Duodenal mucosa (tissue), 2 donors: Measurements from ENCODE around the gene CD59.
A peak's percentile ranks its signal among the peaks of the same experiment; 100 is the strongest.

ENCODE experiments used
- H3K27ac ChIP-seq: one replicate; pipeline ENCODE4 v1.7.0; 2013; ENCODE audit warnings: low read depth, low read length
- H3K27me3 ChIP-seq, 2 donors: one replicate each; pipeline ENCODE4 v1.7.0; 2013; ENCODE audit warnings: low read length in 2 of 2, control low read depth in 1 of 2; ENCODE audit not compliant: insufficient read depth in 2 of 2, control insufficient read depth in 1 of 2
- H3K36me3 ChIP-seq, 2 donors: one replicate each; pipeline ENCODE4 v1.7.0; 2013; ENCODE audit warnings: low read length in 2 of 2, control low read depth in 1 of 2; ENCODE audit not compliant: insufficient read depth in 2 of 2, control insufficient read depth in 1 of 2
- H3K4me1 ChIP-seq, 2 donors: one replicate each; pipeline ENCODE4 v1.7.0; 2013; ENCODE audit warnings: low read length in 2 of 2, control low read depth in 1 of 2; ENCODE audit not compliant: insufficient read depth in 2 of 2, control insufficient read depth in 1 of 2
- H3K4me3 ChIP-seq, 2 donors: one replicate each; pipeline ENCODE4 v1.7.0; 2013; ENCODE audit warnings: low read length in 2 of 2, low read depth in 1 of 2
- H3K9ac ChIP-seq, 2 donors: one replicate each; pipeline ENCODE4 v1.7.0; 2013; ENCODE audit warnings: low read length in 2 of 2, low read depth in 1 of 2
- H3K9me3 ChIP-seq, 2 donors: one replicate each; pipeline ENCODE4 v1.7.0; 2013; ENCODE audit warnings: low read length in 2 of 2, control low read depth in 1 of 2; ENCODE audit not compliant: control insufficient read depth in 1 of 2

The CD59 gene

DNA sequence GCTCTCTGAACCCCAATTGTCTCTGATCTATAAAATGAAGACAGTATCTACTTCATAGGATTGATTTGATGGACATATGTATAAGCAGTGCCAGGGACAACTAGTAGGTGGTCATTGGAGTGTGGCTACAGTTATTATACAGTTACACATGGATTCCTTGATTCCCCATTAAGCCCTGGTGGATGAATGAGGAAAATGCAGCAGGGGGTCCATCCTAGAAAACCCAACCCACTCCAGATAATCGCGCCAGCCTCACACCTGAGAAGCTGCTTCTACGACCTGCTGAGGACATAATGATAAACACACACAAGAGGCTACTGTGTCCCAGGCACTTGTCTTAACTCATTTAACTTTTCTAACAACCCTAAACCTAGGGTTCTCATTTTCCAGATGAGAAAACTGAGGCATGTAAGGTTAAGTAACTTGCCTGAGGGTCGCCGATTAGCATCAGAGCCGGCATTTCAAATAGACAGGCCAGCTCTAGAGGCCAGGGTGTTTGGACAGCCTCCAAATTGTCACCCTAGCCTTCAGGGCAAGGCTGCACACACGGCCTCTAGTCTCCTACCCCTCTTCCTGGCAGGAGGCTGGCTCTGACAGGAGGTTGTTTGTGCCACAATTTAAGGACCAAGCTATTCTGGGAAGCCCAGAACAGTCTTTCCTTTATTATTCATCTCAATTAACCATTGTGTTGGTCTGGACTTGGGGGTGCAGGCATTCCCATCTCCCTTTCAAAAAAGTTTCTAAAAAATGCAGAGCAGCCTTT is 31.8 kb downstream of the CD59 start:
- H3K9ac ChIP-seq: no peak overlapping the region
- peaks cover 0 to 7% of the 10 kb centered on the region in 2 donors for H3K36me3 ChIP-seq

DNA sequence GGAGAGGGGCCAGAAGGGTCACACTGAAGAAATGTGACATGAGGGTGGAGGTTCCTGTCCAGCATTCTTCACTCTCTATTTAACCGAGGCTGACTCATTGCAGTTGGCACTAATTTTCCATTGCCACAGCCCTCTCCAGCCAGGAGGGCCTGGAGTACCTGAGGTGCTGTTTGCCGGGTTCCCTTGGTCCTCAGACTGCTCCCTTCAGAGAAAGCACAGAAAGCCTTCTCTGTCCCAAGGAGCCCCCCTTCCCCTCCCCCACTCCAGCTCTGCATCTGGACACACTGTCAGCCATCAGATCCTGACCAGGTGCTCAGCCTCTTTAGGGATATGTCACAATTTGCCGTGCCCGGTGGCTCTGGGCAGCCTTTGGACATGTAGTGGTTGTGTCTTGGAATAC is 32.4 kb downstream of the CD59 start:
- no peak overlapping the region for H3K9ac ChIP-seq
- H3K27ac ChIP-seq: peak overlapping the region; percentile 0
- H3K4me3 ChIP-seq: no peak overlapping the region
- H3K36me3 ChIP-seq: peaks cover 0 to 1% of the 10 kb centered on the region in 2 donors
- peaks cover 22 to 51% of the 10 kb centered on the region in 2 donors for H3K4me1 ChIP-seq
- H3K27me3 ChIP-seq: no peaks in the 10 kb centered on the region
- H3K9me3 ChIP-seq: no peaks in the 10 kb centered on the region

More for the DNA sequence above, 31.8 kb downstream of the CD59 start:
- Histone ChIP-seq H3K27ac (peak overlapping the region; percentile 0), H3K9me3 (no peaks in the 10 kb centered on the region), H3K4me1 (peaks cover 22 to 52% of the 10 kb centered on the region in 2 donors), H3K27me3 (no peaks in the 10 kb centered on the region), H3K4me3 (no peak overlapping the region)

DNA sequence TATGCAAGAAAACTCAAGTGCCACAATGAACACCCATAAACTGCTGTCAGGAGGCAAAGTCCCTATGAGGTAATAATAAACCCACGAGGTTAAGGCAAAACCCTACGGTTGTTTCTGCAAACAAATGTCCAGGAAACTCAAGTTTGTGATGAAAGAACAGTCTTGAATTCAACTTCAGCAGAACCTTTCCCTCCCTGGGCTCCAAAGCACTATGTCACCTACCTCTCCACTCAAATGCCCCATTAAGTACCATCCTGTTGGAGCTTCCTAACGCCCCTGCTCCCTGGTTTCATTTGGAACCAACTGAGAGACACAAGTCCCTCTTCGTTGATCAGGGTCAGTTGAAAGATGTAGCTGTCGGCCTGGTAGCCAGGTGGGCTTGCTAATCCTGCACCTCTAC is 33.0 kb downstream of the CD59 start:
- no peaks in the 10 kb centered on the region for H3K36me3 ChIP-seq
- H3K27ac ChIP-seq: peak overlapping the region; percentile 30
- H3K9ac ChIP-seq: no peak overlapping the region
- H3K4me1 ChIP-seq: peaks cover 22 to 51% of the 10 kb centered on the region in 2 donors
- no peaks in the 10 kb centered on the region for H3K27me3 ChIP-seq
- no peak overlapping the region for H3K4me3 ChIP-seq
- H3K9me3 ChIP-seq: no peaks in the 10 kb centered on the region

DNA sequence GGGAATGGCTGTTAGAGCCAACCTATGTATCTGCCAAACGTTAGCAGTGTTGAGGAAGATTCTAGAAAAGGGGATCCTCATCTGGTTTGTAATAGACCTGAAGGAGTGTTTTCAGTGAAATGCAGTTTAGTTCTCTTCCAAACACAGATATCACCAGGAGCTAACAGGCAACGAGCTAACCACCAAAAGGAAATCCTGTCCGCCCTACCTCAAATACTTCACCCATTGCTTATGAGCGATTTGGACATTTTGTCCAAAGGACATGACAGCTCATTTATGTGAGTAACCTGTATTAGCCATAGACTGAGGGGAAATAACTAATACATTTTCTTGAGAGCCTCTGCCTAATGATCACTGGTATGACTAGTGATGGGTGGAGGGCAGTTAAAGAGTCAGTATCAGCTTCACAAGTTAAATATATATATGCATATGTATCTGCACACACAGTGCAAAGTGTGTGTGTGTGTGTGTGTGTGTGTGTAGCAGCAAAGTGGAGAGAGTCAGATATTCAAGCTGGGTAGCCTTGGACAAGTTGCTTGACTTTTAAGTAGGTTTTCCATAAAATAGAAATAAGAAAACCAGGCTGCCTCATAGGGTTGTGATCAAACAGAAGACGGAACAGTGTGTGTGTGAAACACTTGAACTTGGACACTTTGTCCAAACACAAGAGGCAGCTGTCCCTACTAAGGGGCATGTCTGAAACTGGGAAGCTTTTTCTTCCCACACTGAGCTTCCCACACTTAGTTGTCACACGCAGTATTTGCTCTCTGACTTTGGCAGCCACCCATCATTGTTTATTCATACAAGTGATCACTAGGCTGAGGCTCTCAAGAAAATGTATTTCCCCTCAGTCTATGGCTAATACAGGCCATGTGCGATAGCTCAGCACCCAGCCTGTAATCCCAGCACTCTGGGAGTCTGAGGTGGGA is 34.7 kb downstream of the CD59 start:
- Histone ChIP-seq H3K27me3 (no peaks in the 10 kb centered on the region), H3K4me3 (peak overlapping the region; percentile 74 to 81), H3K4me1 (peaks cover 22 to 47% of the 10 kb centered on the region in 2 donors), H3K27ac (peak overlapping the region; percentile 83), H3K9ac (peak overlapping the region; percentile 68 to 75), H3K36me3 (no peaks in the 10 kb centered on the region), H3K9me3 (no peaks in the 10 kb centered on the region)

DNA sequence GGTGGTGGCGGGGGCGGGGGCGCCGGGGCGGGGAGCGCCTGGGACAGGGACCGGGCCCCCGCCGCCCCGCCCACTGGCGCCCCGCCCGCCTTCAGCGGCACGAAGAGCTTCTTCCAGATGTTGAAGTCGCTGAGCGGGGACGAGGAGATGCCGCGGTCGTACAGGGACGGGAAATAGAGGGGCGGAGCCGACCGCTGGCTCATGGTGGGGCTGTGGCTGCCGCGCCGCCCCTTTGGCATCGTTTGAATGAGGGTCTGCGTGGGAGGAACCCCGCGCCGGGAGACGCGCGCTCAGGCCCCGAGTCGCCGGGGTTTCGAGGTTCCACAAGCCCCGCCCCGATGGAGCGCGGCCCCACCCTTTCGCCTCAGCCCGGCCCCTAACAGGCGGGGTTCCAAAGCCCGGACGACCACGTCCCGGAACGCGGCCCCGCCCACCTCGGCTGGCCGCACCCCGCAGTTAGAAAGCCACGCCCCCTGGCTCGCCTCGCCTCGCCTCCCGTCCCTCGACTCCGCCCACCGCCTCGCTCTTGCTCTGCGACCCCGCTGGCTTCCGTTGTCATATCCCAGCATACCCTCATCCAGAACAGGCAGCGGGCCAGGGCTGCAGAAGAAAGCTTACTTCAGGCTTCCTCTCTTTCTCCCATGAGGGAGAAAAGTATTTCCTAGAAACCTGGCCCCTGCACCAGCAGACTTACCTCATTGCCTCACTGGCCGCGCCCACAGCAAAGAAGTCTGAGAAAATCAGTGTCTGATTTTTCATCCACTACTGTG is 35.5 kb downstream of the CD59 start, which contains the start of gene C11orf91:
C11orf91 (minus strand) TSS at position 325 of the 770 bp plus-strand sequence; CDS start at position 239, 86 bp downstream.
- H3K9ac ChIP-seq: peak within 1 kb of the TSS; percentile 68 to 75
- H3K4me3 ChIP-seq: peak within 1 kb of the TSS; percentile 74 to 81
- H3K36me3 ChIP-seq: no peaks in the 10 kb centered on the region
- H3K4me1 ChIP-seq: peaks cover 22 to 45% of the 10 kb centered on the region in 2 donors
- peak within 1 kb of the TSS; percentile 83 for H3K27ac ChIP-seq
- H3K9me3 ChIP-seq: no peaks in the 10 kb centered on the region
- H3K27me3 ChIP-seq: no peaks in the 10 kb centered on the region

DNA sequence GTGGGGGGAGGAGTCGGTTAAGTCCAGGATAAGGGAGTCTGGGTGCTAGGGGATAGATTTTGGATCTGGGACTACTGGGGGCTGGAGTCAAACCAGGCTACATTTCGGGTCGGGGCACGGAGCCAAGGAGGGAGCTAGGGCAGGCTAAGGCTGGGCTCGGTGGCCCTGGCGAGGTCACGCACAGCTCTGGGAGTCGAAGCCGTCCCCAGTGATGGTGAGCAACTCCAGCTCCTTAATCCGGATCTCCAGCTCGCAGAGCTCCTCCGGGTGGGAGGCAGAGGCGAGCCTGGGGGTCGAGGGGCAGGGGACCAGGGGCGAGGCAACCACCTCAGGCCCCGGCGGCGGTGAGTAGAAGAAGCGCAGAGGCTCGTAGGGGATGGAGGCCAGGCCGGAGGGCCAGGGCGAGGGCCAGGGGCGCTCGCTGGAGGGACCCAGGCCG is 36.1 kb downstream of the CD59 start:
- peak overlapping the region; percentile 4 for H3K27ac ChIP-seq
- no peaks in the 10 kb centered on the region for H3K27me3 ChIP-seq
- H3K4me3 ChIP-seq: peak overlapping the region; percentile 72 to 81
- peaks cover 22 to 45% of the 10 kb centered on the region in 2 donors for H3K4me1 ChIP-seq
- H3K9ac ChIP-seq: no peak overlapping the region
- H3K9me3 ChIP-seq: no peaks in the 10 kb centered on the region
- H3K36me3 ChIP-seq: no peaks in the 10 kb centered on the region

DNA sequence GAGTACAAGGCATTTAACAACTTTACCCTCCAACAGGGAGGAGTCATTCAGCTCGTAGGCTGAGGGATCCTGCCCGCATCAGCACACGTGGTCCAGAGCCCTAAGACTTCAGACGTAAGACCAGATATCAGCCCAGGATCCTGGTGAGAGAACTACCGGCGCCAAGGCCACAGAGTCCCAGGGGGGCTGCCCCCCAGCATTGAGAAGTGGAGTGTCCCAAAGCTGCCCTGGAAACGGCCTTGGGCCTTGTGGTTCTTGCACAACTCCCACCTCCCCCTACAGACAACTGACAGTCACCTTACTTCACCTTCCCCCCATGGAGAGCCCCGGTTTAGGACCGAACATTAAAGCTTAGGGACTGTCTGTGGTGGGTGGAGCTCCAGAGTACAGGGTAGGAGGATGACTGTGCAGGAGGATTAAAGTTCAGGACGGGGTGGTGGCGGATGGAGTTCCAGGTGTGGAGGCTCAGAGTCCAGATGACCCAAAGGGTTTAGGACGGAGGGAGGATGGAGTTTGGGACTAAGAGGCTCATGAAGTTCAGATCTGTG is 36.6 kb downstream of the CD59 start:
- H3K27me3 ChIP-seq: no peaks in the 10 kb centered on the region
- H3K27ac ChIP-seq: peak overlapping the region; percentile 4
- H3K36me3 ChIP-seq: no peaks in the 10 kb centered on the region
- no peaks in the 10 kb centered on the region for H3K9me3 ChIP-seq
- peaks cover 22 to 45% of the 10 kb centered on the region in 2 donors for H3K4me1 ChIP-seq
- H3K4me3 ChIP-seq: no peak overlapping the region
- H3K9ac ChIP-seq: no peak overlapping the region

DNA sequence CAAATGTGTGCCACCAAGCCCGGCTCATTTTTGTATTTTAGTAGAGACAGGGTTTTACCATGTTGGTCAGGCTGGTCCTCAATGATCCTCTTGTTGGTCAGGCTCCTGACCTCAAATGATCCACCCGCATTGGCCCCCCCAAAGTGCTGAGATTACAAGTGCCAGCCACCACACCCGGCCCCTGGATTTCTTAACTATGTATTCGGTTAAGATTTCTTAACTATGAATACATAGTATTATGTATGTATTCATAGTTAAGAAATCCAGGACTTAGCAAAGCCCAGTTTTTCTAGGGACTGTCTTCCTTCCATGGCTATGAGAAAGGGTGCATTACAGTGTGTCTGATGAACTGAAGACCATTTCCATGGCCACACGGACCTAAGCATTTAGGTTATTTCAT is 37.3 kb downstream of the CD59 start:
- no peak overlapping the region for H3K27ac ChIP-seq
- no peaks in the 10 kb centered on the region for H3K9me3 ChIP-seq
- no peaks in the 10 kb centered on the region for H3K36me3 ChIP-seq
- no peak overlapping the region for H3K4me3 ChIP-seq
- H3K9ac ChIP-seq: no peak overlapping the region
- H3K27me3 ChIP-seq: no peaks in the 10 kb centered on the region
- peaks cover 20 to 41% of the 10 kb centered on the region in 2 donors for H3K4me1 ChIP-seq

DNA sequence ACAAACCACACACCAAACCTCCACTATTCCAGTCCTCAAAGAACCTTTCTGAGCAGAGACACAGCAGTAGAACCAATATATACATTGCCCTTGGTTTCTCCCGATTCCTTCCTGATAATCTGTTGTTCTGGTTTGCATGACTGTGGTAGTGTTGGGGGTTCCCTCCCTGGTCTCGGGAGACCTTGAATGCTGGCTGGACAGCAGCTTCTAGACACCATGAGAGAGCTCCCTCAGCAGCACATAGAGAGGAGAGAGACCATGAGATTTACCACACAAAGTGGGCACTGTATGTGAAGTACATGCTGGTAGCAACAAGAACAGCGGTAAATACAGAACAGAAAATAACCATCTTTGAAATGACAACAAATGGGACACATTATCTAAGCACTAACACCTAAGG is 38.2 kb downstream of the CD59 start:
- Histone ChIP-seq H3K27me3 (no peaks in the 10 kb centered on the region), H3K9ac (no peak overlapping the region), H3K27ac (no peak overlapping the region), H3K4me1 (peaks cover 14 to 33% of the 10 kb centered on the region in 2 donors), H3K36me3 (no peaks in the 10 kb centered on the region), H3K4me3 (no peak overlapping the region), H3K9me3 (no peaks in the 10 kb centered on the region)
